Activated naive CD8-positive, alpha-beta T cell treated with anti-CD3 and anti-CD28 coated beads, Interleukin-2, amount 10 ng/mL, durations not matched to agents 7 days and 5 days (primary cell): Measurements from ENCODE around the gene TXK. TPM values are rescaled to one million over a fixed set of nuclear protein-coding genes. Genes with fewer than 3 reads are reported as not detected.

Experiments used
- ATAC-seq: fragments of 150-1000 bp; cut with Tn5 transposase; one replicate; pipeline ENCODE4 v1.10.0; 2021; ENCODE audit warnings: low read depth, moderate library complexity
- POLR2A ChIA-PET: fragments of 350-600 bp; sonication (Branson Sonifier 250); formaldehyde crosslinking; loops from one replicate; lab custom pipeline; 2021; ENCODE audit warnings: antibody characterized with exemption; lab: Charles Lee
- DNase-seq: peaks from one replicate; pipeline ENCODE4 v3.0.0; 2021
- H3K27ac Mint-ChIP-seq: one replicate; pipeline ENCODE4 v1.8.0; 2022; ENCODE audit warnings: mild to moderate bottlenecking, mixed read lengths
- H3K27me3 Mint-ChIP-seq: one replicate; pipeline ENCODE4 v1.8.0; 2022; ENCODE audit warnings: mild to moderate bottlenecking, moderate library complexity, mixed read lengths
- H3K36me3 Mint-ChIP-seq: one replicate; pipeline ENCODE4 v1.8.0; 2021; ENCODE audit warnings: mild to moderate bottlenecking, mixed read lengths
- H3K4me1 Mint-ChIP-seq: one replicate; pipeline ENCODE4 v1.8.0; 2021; ENCODE audit warnings: mixed read lengths
- H3K4me3 Mint-ChIP-seq: one replicate; pipeline ENCODE4 v1.8.0; 2022; ENCODE audit warnings: mild to moderate bottlenecking, moderate library complexity, mixed read lengths
- H3K9me3 Mint-ChIP-seq: one replicate; pipeline ENCODE4 v1.8.0; 2021; ENCODE audit warnings: mixed read lengths
- total RNA-seq, 2 experiments: library from RNA; stranded (reverse); gene quantifications; one replicate each; pipeline ENCODE4 v1.2.3, GENCODE V29; 2021

The TXK gene
- total RNA-seq, 2 experiments from 2014 or later, result 65.8 to 66.8 TPM

GRCh38 chr4:48017108-48017571 lies 116.9 kb downstream of the TXK start:
- POLR2A ChIA-PET, result no interaction called here
- H3K36me3 Mint-ChIP-seq, result peaks cover 2% of the 10 kb centered on the region
- H3K27ac Mint-ChIP-seq, result no peak overlapping the region
- peaks cover 9% of the 10 kb centered on the region for H3K4me1 Mint-ChIP-seq
- H3K9me3 Mint-ChIP-seq, result peaks cover under 1% of the 10 kb centered on the region
- DNase-seq, result peak; percentile 42
- H3K4me3 Mint-ChIP-seq, result peak overlapping the region; percentile 86
- peaks cover 38% of the 10 kb centered on the region for H3K27me3 Mint-ChIP-seq
- no peak for ATAC-seq

Other genes starting within 250 kb of the TXK start
- gene NFXL1, start 219.7 kb downstream of the TXK start, total RNA-seq, result 10 to 100 TPM; 10.3 TPM
- gene CNGA1, start 117.6 kb downstream of the TXK start, total RNA-seq, result not detected
- 1 to 10 TPM in 1 of 2 experiments, under 1 TPM in 1; 0.97 to 1.1 TPM for gene NIPAL1, start 117.5 kb downstream of the TXK start, total RNA-seq
- 1 to 10 TPM; 4.2 TPM for gene TEC, start 135.6 kb upstream of the TXK start, total RNA-seq
- 10 to 100 TPM; 63.7 to 66.1 TPM for gene SLAIN2, start 207.3 kb upstream of the TXK start, total RNA-seq